ENCODE results near the gene HFM1. TPM values are rescaled to one million over a fixed set of nuclear protein-coding genes. Genes with fewer than 3 reads are reported as not detected.
A peak's percentile ranks its signal among the peaks of the same experiment; 100 is the strongest.
"Not testable (repeated sequence)": the region's sequence is repeated elsewhere in the genome, so short reads cannot be mapped to it uniquely, and the experiment has no call there.

Gene HFM1
- total and polyA plus RNA-seq, 2 experiments from 2014 or later: 0.39 to 3.6 TPM

GRCh38 chr1:91374086-91374485 is 30.6 kb downstream of the HFM1 start:
- no peaks in the 10 kb centered on the region for H4K20me1 ChIP-seq (ENCODE audit: insufficient read depth, poor library complexity, severe bottlenecking)
- no peaks in the 10 kb centered on the region for H3K27me3 ChIP-seq
- no peaks in the 10 kb centered on the region for H3K79me2 ChIP-seq
- no peaks in the 10 kb centered on the region for H3K36me3 ChIP-seq (replicated peaks; ENCODE audit: insufficient read depth, low read depth)
- H3K4me1 ChIP-seq (ENCODE audit: insufficient read depth): no peaks in the 10 kb centered on the region
- H3K4me2 ChIP-seq: no peak overlapping the region
- no peak for DNase-seq (ENCODE audit: low spot score)
- no peak overlapping the region for H2AFZ ChIP-seq
- H3K9me2 ChIP-seq (replicated peaks; ENCODE audit: insufficient read depth): no peaks in the 10 kb centered on the region
- 43% methylated on average over 1 of the region's 1 CpG for WGBS (ENCODE audit: low lambda C conversion rate, missing lambda C conversion rate)
- H3K27ac ChIP-seq: no peak overlapping the region
- no peak overlapping the region for H3K4me3 ChIP-seq
- H3K9me3 ChIP-seq (ENCODE audit: low read depth): no peaks in the 10 kb centered on the region
- no peak for TF ChIP-seq EZH2phosphoT487 (IDR thresholded peaks at IDR 0.05; ENCODE audit: low read depth, severe bottlenecking, unreplicated experiment)
- TF ChIP-seq EZH2 (IDR thresholded peaks at IDR 0.05; ENCODE audit: borderline replicate concordance): no peak
- no peak for TF ChIP-seq CTCF (IDR thresholded peaks at IDR 0.05; ENCODE audit: poor library complexity)

- WGBS (ENCODE audit: low lambda C conversion rate, missing lambda C conversion rate): 95% methylated on average over 3 of the region's 3 CpGs
- H4K20me1 ChIP-seq (ENCODE audit: insufficient read depth, poor library complexity, severe bottlenecking); DNase-seq (ENCODE audit: low spot score): not testable (repeated sequence)
Measured at GRCh38 chr1:91372230-91372629, 32.4 kb downstream of the HFM1 start.

GRCh38 chr1:91349524-91349923 is 55.1 kb downstream of the HFM1 start:
- no peaks in the 10 kb centered on the region for H3K36me3 ChIP-seq (replicated peaks; ENCODE audit: insufficient read depth, low read depth)
- H3K9me3 ChIP-seq (ENCODE audit: low read depth): no peaks in the 10 kb centered on the region
- H3K4me2 ChIP-seq: no peak overlapping the region
- DNase-seq (ENCODE audit: low spot score): peak; percentile 13
- H3K27me3 ChIP-seq: no peaks in the 10 kb centered on the region
- WGBS (ENCODE audit: low lambda C conversion rate, missing lambda C conversion rate): 96% methylated on average over 2 of the region's 2 CpGs
- no peaks in the 10 kb centered on the region for H3K79me2 ChIP-seq
- H3K27ac ChIP-seq: no peak overlapping the region
- no peaks in the 10 kb centered on the region for H3K4me1 ChIP-seq (ENCODE audit: insufficient read depth)
- H2AFZ ChIP-seq: no peak overlapping the region
- no peaks in the 10 kb centered on the region for H4K20me1 ChIP-seq (ENCODE audit: insufficient read depth, poor library complexity, severe bottlenecking)
- H3K9me2 ChIP-seq (replicated peaks; ENCODE audit: insufficient read depth): no peaks in the 10 kb centered on the region
- no peak overlapping the region for H3K4me3 ChIP-seq
- TF ChIP-seq EZH2phosphoT487 (IDR thresholded peaks at IDR 0.05; ENCODE audit: low read depth, severe bottlenecking, unreplicated experiment) (no peak), EZH2 (IDR thresholded peaks at IDR 0.05; ENCODE audit: borderline replicate concordance) (no peak), CTCF (IDR thresholded peaks at IDR 0.05; ENCODE audit: poor library complexity) (no peak)

More at GRCh38 chr1:91372230-91372629, 32.4 kb downstream of the HFM1 start:
- not testable (repeated sequence) for H2AFZ ChIP-seq; H3K27me3 ChIP-seq; H3K36me3 ChIP-seq (replicated peaks; ENCODE audit: insufficient read depth, low read depth); H3K9me2 ChIP-seq (replicated peaks; ENCODE audit: insufficient read depth); H3K27ac ChIP-seq; H3K4me3 ChIP-seq; H3K79me2 ChIP-seq; H3K4me2 ChIP-seq; H3K4me1 ChIP-seq (ENCODE audit: insufficient read depth); H3K9me3 ChIP-seq (ENCODE audit: low read depth)

GRCh38 chr1:91346824-91347223 is 57.8 kb downstream of the HFM1 start:
- Histone ChIP-seq H3K27me3 (no peaks in the 10 kb centered on the region), H2AFZ (no peak overlapping the region), H3K79me2 (no peaks in the 10 kb centered on the region), H3K4me3 (no peak overlapping the region), H4K20me1 (ENCODE audit: insufficient read depth, poor library complexity, severe bottlenecking) (no peaks in the 10 kb centered on the region), H3K9me2 (replicated peaks; ENCODE audit: insufficient read depth) (no peaks in the 10 kb centered on the region), H3K36me3 (replicated peaks; ENCODE audit: insufficient read depth, low read depth) (no peaks in the 10 kb centered on the region), H3K4me2 (no peak overlapping the region), H3K9me3 (ENCODE audit: low read depth) (no peaks in the 10 kb centered on the region), H3K4me1 (ENCODE audit: insufficient read depth) (no peaks in the 10 kb centered on the region), H3K27ac (no peak overlapping the region)
- TF ChIP-seq CTCF (IDR thresholded peaks at IDR 0.05; ENCODE audit: poor library complexity) (no peak), EZH2phosphoT487 (IDR thresholded peaks at IDR 0.05; ENCODE audit: low read depth, severe bottlenecking, unreplicated experiment) (no peak), EZH2 (IDR thresholded peaks at IDR 0.05; ENCODE audit: borderline replicate concordance) (no peak)
- 89% methylated on average over 3 of the region's 3 CpGs for WGBS (ENCODE audit: low lambda C conversion rate, missing lambda C conversion rate)
- no peak for DNase-seq (ENCODE audit: low spot score)

All from hepatocyte (in vitro differentiated cells).